ENCODE measurements around the gene GOLGA8N.
"Not testable (repeated sequence)": the region's sequence is repeated elsewhere in the genome, so short reads cannot be mapped to it uniquely, and the experiment has no call there.

Gene GOLGA8N

GRCh38 chr15:32593151-32593550 is at the start of gene GOLGA8N:
Gene GOLGA8N, plus strand, starts transcription at chr15:32593456.
- not testable (repeated sequence) for DNase-seq

GRCh38 chr15:32543456-32543855 is 49.8 kb upstream of the GOLGA8N start:
- not testable (repeated sequence) for DNase-seq

GRCh38 chr15:32545129-32545528 is 48.1 kb upstream of the GOLGA8N start:
- DNase-seq, result not testable (repeated sequence)

GRCh38 chr15:32554587-32554986 is 38.7 kb upstream of the GOLGA8N start:
- not testable (repeated sequence) for DNase-seq

DNA sequence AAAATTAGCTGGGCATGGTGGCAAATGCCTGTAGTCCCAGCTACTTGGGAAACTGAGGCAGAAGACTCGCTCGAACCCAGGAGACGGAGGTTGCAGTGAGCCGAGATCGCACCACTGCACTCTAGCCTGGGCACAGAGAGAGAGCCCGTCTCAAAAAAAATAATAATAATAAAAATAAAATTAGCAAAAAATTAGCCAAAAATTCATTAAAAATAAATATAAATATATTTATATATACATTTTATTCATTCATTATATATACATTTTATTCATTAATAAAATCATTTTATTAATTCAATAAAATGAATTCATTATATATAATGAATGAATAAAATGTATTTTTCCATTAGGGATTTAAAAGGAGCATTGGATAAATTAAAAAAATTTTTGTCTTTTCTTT is 31.1 kb upstream of the GOLGA8N start:
- DNase-seq, result not testable (repeated sequence)

- DNase-seq, result not testable (repeated sequence)
These were observed 24.3 kb upstream of the GOLGA8N start for GRCh38 chr15:32568988-32569387.

GRCh38 chr15:32578482-32578881 is 14.8 kb upstream of the GOLGA8N start:
- not testable (repeated sequence) for DNase-seq

GRCh38 chr15:32585844-32586243 is 7.4 kb upstream of the GOLGA8N start:
- DNase-seq, result not testable (repeated sequence)

DNA sequence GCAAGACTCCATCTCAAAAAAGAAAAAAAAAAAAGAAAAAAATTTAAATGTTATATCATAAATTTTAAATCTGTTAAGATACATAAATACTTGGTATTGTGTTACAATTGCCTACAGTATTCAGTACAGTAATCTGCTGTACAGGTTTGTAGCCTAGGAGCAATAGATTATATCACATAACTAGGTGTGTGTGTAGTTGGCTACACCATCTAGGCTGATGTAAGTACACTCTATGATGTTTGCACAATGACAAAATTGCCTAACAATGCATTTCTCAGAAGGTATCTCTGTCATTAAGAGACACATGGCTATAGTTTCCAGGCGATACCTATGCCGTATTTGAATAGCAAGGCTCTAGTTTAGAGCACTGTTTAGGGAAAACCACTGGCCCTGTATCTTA is 16.3 kb downstream of the GOLGA8N start:
- not testable (repeated sequence) for DNase-seq

- not testable (repeated sequence) for DNase-seq
These were observed 17.5 kb downstream of the GOLGA8N start for GRCh38 chr15:32610719-32611118.

- not testable (repeated sequence) for DNase-seq
These were observed 21.4 kb downstream of the GOLGA8N start for GRCh38 chr15:32614712-32615050.

GRCh38 chr15:32615051-32615870 is 22.0 kb downstream of the GOLGA8N start, which contains the start of gene ARHGAP11A:
Gene ARHGAP11A, plus strand, starts transcription at chr15:32615504. Its CDS starts 708 bp downstream, at chr15:32616212.
- DNase-seq, result not testable (repeated sequence)

DNA sequence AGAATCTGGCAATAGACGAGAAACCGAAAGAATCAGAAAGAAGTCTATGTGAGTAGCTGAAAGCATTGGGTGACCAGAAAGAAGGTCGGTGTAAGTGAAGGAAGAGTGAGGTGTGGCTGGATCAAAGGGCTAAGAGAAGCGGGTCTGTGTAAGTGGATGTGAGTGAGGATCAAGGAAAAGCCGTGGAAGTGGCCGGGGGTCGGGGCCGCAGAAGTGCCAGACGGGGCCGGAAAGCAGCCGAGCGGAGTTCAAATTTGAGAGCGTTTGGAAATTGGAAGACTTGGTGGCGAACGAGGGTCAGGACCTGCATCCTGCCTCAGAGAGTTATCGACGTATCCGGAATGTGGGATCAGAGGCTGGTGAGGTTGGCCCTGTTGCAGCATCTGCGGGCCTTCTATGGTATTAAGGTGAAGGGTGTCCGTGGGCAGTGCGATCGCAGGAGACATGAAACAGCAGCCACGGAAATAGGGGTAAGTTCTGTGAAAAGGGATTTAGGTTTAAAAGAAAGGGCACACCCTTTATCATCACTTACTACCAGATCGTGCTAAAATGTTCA is 22.7 kb downstream of the GOLGA8N start:
- DNase-seq, result not testable (repeated sequence)

DNA sequence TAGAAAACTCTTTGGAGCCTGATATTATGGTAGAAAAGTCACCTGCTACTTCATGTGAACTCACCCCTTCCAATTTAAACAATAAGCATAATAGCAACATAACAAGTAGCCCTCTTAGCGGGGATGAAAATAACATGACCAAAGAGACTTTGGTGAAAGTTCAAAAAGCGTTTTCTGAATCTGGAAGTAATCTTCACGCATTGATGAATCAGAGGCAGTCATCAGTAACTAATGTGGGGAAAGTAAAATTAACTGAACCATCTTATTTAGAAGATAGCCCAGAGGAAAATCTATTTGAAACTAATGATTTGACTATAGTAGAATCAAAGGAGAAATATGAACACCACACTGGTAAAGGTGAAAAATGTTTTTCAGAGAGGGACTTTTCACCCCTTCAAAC is 43.2 kb downstream of the GOLGA8N start:
- no peak for DNase-seq

DNA sequence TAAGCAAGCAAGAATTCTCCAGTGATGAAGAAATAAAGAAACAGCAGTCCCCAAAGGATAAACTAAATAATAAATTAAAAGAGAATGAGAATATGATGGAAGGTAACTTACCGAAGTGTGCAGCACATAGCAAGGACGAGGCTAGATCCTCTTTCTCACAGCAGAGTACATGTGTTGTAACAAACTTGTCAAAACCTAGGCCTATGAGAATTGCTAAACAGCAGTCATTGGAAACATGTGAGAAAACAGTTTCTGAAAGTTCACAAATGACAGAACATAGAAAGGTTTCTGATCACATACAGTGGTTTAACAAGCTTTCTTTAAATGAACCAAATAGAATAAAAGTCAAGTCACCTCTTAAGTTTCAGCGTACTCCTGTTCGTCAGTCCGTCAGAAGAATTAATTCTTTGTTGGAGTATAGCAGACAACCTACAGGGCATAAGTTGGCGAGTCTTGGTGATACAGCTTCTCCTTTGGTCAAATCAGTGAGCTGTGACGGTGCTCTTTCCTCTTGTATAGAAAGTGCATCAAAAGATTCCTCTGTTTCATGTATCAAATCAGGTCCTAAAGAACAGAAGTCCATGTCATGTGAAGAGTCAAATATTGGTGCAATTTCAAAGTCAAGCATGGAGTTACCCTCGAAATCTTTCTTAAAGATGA is 43.8 kb downstream of the GOLGA8N start:
- DNase-seq, result no peak

DNA sequence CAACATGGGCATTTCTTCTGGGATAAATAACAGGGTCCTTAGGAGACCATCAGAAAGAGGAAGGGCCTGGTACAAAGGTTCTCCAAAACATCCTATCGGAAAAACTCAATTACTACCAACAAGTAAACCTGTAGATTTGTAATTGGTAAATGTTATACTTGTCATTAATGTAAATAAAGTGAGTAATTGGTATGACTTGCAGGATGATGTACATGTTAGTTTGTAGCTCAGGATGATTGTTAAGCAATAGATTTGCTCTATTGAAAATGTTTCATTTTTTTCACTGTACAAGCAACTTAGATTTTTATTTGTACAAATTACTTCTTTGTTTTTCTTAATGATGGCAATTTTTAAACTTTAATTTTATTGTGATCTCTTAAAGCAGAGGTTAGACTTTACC is 44.4 kb downstream of the GOLGA8N start:
- no peak for DNase-seq

- DNase-seq, result peak; percentile 42
These were observed 48.3 kb downstream of the GOLGA8N start, which contains the start of gene SCG5 for GRCh38 chr15:32641517-32642059. Gene SCG5, plus strand, starts transcription at chr15:32641710. Its CDS starts 1,883 bp downstream, at chr15:32643593.

DNA sequence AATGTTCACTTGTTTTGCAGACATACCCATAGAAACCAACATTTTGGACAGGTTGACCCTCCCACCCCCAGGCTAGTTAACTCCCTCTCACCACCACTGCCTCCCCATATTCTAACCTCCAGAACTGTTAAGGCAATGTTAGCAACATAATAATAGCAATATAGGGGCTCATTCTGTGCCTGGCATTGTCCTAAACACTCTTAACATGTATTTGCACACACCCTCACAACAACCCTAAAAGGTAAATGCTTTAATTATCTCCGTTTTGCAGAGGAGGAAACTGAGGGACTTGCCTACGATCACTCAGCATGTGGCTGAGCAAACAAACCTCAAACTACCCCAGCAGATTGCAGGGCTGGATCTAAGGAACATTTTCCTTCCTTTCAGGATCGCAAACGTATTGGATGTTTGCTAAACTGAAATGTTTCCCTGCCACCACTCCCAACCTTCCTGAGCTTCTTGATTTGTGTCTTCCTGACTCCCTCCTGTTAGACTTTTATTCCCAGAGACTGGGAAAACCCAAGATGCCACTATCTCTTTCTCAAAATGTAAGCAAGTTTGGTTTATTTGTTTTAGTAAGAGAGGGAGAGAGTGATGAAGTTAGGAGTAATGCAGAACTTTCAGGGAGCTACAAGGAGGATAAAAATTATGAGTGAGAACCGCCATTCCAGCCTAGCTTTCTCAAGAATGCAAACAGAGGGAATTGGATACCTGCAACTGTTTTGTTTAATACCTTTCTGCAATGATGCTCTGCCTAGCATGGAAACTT is 49.6 kb downstream of the GOLGA8N start:
- DNase-seq, result no peak

DNA sequence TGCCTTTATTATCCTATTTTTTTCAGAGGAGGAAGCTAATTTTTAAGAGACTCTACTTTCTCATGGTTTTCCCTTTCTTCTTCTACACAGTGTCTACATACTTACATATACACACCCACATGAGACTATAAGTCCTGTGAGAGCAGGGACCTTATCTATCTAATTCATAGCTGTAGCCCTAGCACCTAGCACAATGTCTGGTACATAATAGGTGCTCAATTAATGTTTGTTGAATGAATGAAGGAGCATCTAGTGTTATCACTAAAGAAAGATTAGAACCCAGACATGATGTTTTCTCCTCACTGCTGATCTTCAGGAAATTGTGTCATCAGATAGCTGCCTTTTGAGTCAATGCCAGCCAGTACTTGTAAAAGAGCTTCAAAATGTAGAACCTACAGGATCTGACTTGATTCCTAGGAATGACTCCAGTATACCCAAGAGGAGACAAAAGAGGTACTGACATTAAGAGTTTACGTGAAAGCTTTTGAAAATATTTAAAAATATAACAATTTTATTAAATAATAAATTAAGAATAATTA is 50.7 kb downstream of the GOLGA8N start:
- no peak for DNase-seq

DNA sequence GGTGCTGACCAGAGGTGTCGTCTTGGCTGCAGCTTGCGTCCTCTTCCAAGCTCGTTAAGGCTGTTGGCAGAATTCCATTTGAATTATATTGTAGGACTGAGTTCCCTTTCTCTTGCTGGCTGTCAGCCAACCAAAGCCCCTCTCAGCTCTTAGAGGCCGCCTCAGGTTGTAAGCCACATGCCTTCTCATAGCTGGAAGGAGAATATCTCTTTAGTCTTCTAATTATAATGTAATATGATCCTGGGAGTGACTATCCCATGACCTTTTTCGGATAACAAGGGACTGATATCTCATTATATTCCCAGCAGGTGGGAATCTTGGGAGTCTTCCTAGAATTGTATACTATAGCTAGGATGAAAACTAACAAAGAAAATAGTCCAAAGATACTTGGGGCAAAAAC is 53.0 kb downstream of the GOLGA8N start:
- DNase-seq, result no peak

DNA sequence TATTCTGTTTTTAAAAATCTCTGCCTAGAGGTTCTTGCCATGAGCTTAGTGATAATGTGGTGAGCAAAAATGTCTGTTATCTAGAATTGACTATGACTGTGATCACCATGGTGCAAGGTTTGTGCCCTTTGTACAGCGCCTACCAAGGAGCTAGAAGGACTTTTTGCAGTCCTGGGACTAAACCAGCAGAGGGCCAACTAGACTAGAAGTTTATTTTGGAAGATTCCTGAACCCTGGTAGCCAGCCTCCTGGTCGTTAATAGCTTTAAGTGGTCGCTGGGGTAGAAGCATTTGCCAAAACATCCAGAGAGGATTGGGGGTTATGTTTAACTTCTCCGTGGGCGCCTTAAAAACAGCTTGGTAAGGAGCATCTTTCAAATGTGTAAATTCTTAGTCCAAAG is 56.1 kb downstream of the GOLGA8N start:
- DNase-seq, result no peak

GRCh38 chr15:32651229-32651837 is 58.1 kb downstream of the GOLGA8N start:
- no peak for DNase-seq
